HEK293 (cell line): ENCODE data around the gene ZNF280B.

Source experiments
- SALL2 ChIP-seq: fragments of 450-650 bp; formaldehyde crosslinking; IDR thresholded peaks from 2 replicates; pipeline ENCODE4 v1.5.0; 2017; ENCODE audit warnings: missing biosample characterization, mild to moderate bottlenecking, missing genetic modification characterization, borderline replicate concordance
- SCRT1 ChIP-seq: fragments of 450-650 bp; formaldehyde crosslinking; IDR thresholded peaks from 2 replicates; pipeline ENCODE4 v1.5.1; 2016; ENCODE audit warnings: missing biosample characterization, missing genetic modification characterization, borderline replicate concordance
- ZIC2 ChIP-seq: fragments of 450-650 bp; formaldehyde crosslinking; IDR thresholded peaks from 2 replicates; pipeline ENCODE4 v1.5.1; 2016; ENCODE audit warnings: missing biosample characterization, missing genetic modification characterization
- ZNF121 ChIP-seq: fragments of 450-650 bp; formaldehyde crosslinking; IDR thresholded peaks from 2 replicates; pipeline ENCODE4 v1.5.1; 2016; ENCODE audit warnings: missing biosample characterization, missing genetic modification characterization
- ZNF341 ChIP-seq: fragments of 450-650 bp; formaldehyde crosslinking; IDR thresholded peaks from 2 replicates; pipeline ENCODE4; 2016; ENCODE audit warnings: low read depth, missing biosample characterization, missing genetic modification characterization
- ZNF529 ChIP-seq: fragments of 450-650 bp; formaldehyde crosslinking; IDR thresholded peaks from 2 replicates; pipeline ENCODE4 v1.5.1; 2017; ENCODE audit warnings: missing genetic modification characterization, missing biosample characterization; ENCODE audit not compliant: insufficient replicate concordance
- TF ChIP-seq, protein P1 (sequence below): fragments of 450-650 bp; formaldehyde crosslinking; IDR thresholded peaks from 2 replicates; pipeline ENCODE4 v1.5.1; 2016; ENCODE audit warnings: missing biosample characterization, missing genetic modification characterization
- TF ChIP-seq, protein P2 (sequence below): fragments of 450-650 bp; formaldehyde crosslinking; IDR thresholded peaks from 2 replicates; pipeline ENCODE4 v1.5.1; 2016; ENCODE audit warnings: missing biosample characterization, missing genetic modification characterization

DNA sequence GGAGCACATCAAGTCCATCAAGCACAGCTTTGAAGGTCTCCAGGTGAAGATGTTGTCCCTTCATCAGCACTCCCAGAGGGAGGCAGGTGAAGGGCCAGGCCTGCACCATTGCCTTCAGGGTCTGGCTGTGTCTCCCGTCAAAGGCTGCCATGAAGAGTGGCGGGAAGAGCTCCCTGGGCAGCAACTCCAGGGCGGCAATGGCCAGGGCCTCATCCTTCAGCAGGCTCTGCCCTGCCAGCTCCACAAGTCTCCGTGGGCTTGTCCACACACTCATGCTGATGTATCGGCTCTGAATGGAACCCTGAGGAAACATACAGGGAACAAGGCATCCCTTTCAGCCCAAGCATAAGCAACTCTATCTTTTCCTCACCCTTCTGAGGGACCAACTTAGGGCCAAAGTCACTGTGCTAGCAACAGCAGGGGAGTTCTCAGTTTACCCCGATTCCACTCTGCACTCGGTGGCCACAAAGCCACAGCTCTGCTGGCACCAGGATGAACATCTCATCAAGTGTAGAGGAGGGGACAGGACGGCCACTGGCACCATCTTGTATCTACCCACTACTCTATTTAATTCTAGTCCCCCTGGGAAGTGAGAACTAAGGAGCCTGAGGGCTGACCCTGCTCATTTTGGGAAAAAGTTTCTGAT is 42.4 kb upstream of the ZNF280B start:
- TF ChIP-seq SCRT1 (tag by site-specific recombination) (no peak), ZNF529 (tag by site-specific recombination) (no peak), ZNF341 (tag by site-specific recombination) (no peak), SALL2 (tag by site-specific recombination) (no peak), ZNF121 (tag by site-specific recombination) (no peak), ZIC2 (tag by site-specific recombination) (no peak)
- TF ChIP-seq, protein P1, sequence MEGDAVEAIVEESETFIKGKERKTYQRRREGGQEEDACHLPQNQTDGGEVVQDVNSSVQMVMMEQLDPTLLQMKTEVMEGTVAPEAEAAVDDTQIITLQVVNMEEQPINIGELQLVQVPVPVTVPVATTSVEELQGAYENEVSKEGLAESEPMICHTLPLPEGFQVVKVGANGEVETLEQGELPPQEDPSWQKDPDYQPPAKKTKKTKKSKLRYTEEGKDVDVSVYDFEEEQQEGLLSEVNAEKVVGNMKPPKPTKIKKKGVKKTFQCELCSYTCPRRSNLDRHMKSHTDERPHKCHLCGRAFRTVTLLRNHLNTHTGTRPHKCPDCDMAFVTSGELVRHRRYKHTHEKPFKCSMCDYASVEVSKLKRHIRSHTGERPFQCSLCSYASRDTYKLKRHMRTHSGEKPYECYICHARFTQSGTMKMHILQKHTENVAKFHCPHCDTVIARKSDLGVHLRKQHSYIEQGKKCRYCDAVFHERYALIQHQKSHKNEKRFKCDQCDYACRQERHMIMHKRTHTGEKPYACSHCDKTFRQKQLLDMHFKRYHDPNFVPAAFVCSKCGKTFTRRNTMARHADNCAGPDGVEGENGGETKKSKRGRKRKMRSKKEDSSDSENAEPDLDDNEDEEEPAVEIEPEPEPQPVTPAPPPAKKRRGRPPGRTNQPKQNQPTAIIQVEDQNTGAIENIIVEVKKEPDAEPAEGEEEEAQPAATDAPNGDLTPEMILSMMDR (tag by site-specific recombination), result no peak
- TF ChIP-seq, protein P2, sequence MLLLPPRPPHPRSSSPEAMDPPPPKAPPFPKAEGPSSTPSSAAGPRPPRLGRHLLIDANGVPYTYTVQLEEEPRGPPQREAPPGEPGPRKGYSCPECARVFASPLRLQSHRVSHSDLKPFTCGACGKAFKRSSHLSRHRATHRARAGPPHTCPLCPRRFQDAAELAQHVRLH (tag by site-specific recombination), result no peak
